CD4-positive, alpha-beta T cell treated with Interleukin-6 at 100 ng/mL for 8 hours (primary cell): Measurements from ENCODE around the gene SNX18.
"Not testable (repeated sequence)": the region's sequence is repeated elsewhere in the genome, so short reads cannot be mapped to it uniquely, and the experiment has no call there.

Source experiments
- DNase-seq: peaks from one replicate; pipeline ENCODE4 v3.0.0-alpha.2; 2020; ENCODE audit warnings: mixed read lengths, low spot score

The SNX18 gene

GRCh38 chr5:54517512-54518145 is at the start of gene SNX18:
SNX18 (plus strand) TSS chr5:54517759; CDS start chr5:54517953, 194 bp downstream.
- DNase-seq, result peak; percentile 92

- no peak for DNase-seq
These were observed 47.9 kb upstream of the SNX18 start for GRCh38 chr5:54469622-54470021.

- no peak for DNase-seq
These were observed 47.4 kb upstream of the SNX18 start for GRCh38 chr5:54470128-54470527.

- DNase-seq, result no peak
These were observed 46.9 kb upstream of the SNX18 start for GRCh38 chr5:54470677-54471076.

- no peak for DNase-seq
These were observed 46.2 kb upstream of the SNX18 start for GRCh38 chr5:54471398-54471797.

- DNase-seq, result no peak
These were observed 40.9 kb upstream of the SNX18 start for GRCh38 chr5:54476682-54477081.

- DNase-seq, result no peak
These were observed 39.5 kb upstream of the SNX18 start for GRCh38 chr5:54477941-54478478.

- no peak for DNase-seq
These were observed 37.3 kb upstream of the SNX18 start for GRCh38 chr5:54480296-54480695.

- DNase-seq, result no peak
These were observed 33.2 kb upstream of the SNX18 start for GRCh38 chr5:54484219-54484894.

- not testable (repeated sequence) for DNase-seq
These were observed 31.9 kb upstream of the SNX18 start for GRCh38 chr5:54485659-54486058.

- not testable (repeated sequence) for DNase-seq
These were observed 27.9 kb upstream of the SNX18 start for GRCh38 chr5:54489648-54489979.

- DNase-seq, result no peak
These were observed 26.2 kb upstream of the SNX18 start for GRCh38 chr5:54491326-54491725.

- no peak for DNase-seq
These were observed 25.4 kb upstream of the SNX18 start for GRCh38 chr5:54492178-54492577.

- no peak for DNase-seq
These were observed 22.5 kb upstream of the SNX18 start for GRCh38 chr5:54495027-54495426.

GRCh38 chr5:54514291-54514690 is 3.3 kb upstream of the SNX18 start:
- DNase-seq, result no peak

- no peak for DNase-seq
These were observed 2.6 kb upstream of the SNX18 start for GRCh38 chr5:54514841-54515432.

- no peak for DNase-seq
These were observed 1.9 kb upstream of the SNX18 start for GRCh38 chr5:54515634-54516033.

- no peak for DNase-seq
These were observed 1.4 kb upstream of the SNX18 start for GRCh38 chr5:54516051-54516655.

GRCh38 chr5:54517174-54517511 is 416 bp upstream of the SNX18 start:
- no peak for DNase-seq

- peak; percentile 50 for DNase-seq
These were observed 723 bp downstream of the SNX18 start for GRCh38 chr5:54518146-54518817.

- DNase-seq, result no peak
These were observed 1.4 kb downstream of the SNX18 start for GRCh38 chr5:54518818-54519508.

GRCh38 chr5:54519509-54519876 is 1.9 kb downstream of the SNX18 start:
- no peak for DNase-seq
